HG03060 (cell line): ENCODE results near the gene SMIM13.
"Not testable (repeated sequence)": the region's sequence is repeated elsewhere in the genome, so short reads cannot be mapped to it uniquely, and the experiment has no call there.

Experiments used
- ATAC-seq: cut with Tn5 transposase; IDR thresholded peaks from one replicate; pipeline ENCODE4 v1.9.1; 2021; ENCODE audit warnings: low read depth, moderate number of reproducible peaks; ENCODE audit not compliant: unreplicated experiment

The SMIM13 gene

GRCh38 chr6:11083491-11083890 is 10.1 kb upstream of the SMIM13 start:
- ATAC-seq: no peak

GRCh38 chr6:11083956-11084355 is 9.7 kb upstream of the SMIM13 start:
- ATAC-seq: no peak

- no peak for ATAC-seq
Observed at GRCh38 chr6:11085758-11086435, 7.7 kb upstream of the SMIM13 start.

- not testable (repeated sequence) for ATAC-seq
Observed at GRCh38 chr6:11087141-11087812, 6.4 kb upstream of the SMIM13 start.

- ATAC-seq: no peak
Observed at GRCh38 chr6:11089695-11090094, 3.9 kb upstream of the SMIM13 start.

GRCh38 chr6:11091141-11091540 is 2.5 kb upstream of the SMIM13 start:
- not testable (repeated sequence) for ATAC-seq

- peak; percentile 26 for ATAC-seq
Observed at GRCh38 chr6:11092668-11093375, 812 bp upstream of the SMIM13 start.

GRCh38 chr6:11093376-11093625 is 333 bp upstream of the SMIM13 start:
- ATAC-seq: peak; percentile 22

GRCh38 chr6:11094411-11094851 is 797 bp downstream of the SMIM13 start:
- ATAC-seq: peak; percentile 20

GRCh38 chr6:11094941-11095340 is 1.3 kb downstream of the SMIM13 start:
- ATAC-seq: no peak

- no peak for ATAC-seq
Observed at GRCh38 chr6:11096109-11096508, 2.5 kb downstream of the SMIM13 start.

- no peak for ATAC-seq
Observed at GRCh38 chr6:11097476-11097875, 3.8 kb downstream of the SMIM13 start.

GRCh38 chr6:11098004-11098403 is 4.4 kb downstream of the SMIM13 start:
- no peak for ATAC-seq

- ATAC-seq: no peak
Observed at GRCh38 chr6:11101417-11101816, 7.8 kb downstream of the SMIM13 start.

- no peak for ATAC-seq
Observed at GRCh38 chr6:11103065-11103464, 9.4 kb downstream of the SMIM13 start.

- ATAC-seq: no peak
Observed at GRCh38 chr6:11108726-11109125, 15.1 kb downstream of the SMIM13 start.

GRCh38 chr6:11110921-11111768 is 17.5 kb downstream of the SMIM13 start, which contains the start of gene ERVFRD-1:
Gene ERVFRD-1, minus strand, starts transcription at chr6:11111725. Its CDS starts 6,415 bp downstream, at chr6:11105310.
- ATAC-seq: no peak

- no peak for ATAC-seq
Observed at GRCh38 chr6:11111769-11112437, 18.3 kb downstream of the SMIM13 start.

- no peak for ATAC-seq
Observed at GRCh38 chr6:11113038-11113437, 19.4 kb downstream of the SMIM13 start.

- ATAC-seq: not testable (repeated sequence)
Observed at GRCh38 chr6:11115808-11116536, 22.3 kb downstream of the SMIM13 start.
